Measurements from ENCODE around the gene S1PR2. TPM values are rescaled to one million over a fixed set of nuclear protein-coding genes. Genes with fewer than 3 reads are reported as not detected.
"Not testable (repeated sequence)": the region's sequence is repeated elsewhere in the genome, so short reads cannot be mapped to it uniquely, and the experiment has no call there.

S1PR2 gene
- total and polyA plus RNA-seq, 2 donors from 2014 or later = 1.5 to 6.3 TPM

DNA sequence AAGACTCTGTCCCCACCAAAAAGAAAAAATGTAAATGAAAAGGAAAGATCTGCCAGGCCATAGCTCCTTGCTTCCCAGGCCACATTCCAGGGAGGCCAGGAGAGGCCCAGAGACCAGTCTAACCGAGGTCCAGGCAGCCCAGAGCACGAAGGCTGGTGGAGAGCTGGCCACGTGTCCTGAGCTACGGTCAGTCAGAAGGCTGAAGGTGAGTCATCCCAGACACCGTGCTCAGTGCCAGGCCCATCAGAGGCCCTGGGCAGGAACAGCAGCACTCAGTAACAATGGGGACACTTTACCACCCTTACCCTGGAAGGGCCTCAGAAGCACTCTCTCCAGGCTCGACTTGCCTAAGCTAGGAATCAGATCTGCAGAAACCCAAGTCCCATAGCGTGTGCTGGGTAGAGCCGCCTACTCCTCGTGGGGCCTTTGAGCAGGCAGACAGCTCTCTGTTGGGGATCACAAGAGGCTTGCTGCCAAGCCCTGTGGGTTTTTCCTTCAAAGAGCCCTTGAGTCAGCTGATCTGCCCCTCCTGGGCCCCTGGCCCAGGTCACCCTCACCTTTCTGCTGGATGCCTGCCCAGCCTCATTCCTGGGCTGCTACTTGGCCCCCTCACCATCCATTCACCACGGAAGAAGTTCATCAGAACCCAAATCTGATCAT is 24.8 kb downstream of the S1PR2 start:
- no peak for DNase-seq
- no peak overlapping the region for H3K27ac ChIP-seq (ENCODE audit: low read depth in 2 of 2, low read length in 2 of 2)

DNA sequence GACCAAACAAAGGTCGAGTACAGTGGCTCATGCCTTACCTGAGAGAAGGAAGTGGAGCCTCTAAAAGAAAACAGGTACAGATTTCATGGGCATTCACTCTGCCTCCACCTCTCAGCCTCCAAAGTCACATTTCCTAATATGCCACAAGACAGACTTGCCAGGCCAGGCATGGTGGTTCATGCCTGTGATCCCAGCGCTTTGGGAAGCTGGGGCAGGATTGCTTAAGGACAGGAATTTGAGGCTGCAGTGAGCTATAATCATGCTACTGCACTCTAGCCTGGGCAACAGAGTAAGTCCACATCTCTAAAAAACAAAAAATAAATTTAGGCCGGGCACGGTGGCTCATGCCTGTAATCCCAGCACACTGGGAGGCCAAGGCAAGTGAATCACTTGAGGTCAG is 25.5 kb downstream of the S1PR2 start:
- H3K9ac ChIP-seq (ENCODE audit: low read length in 3 of 3) = no peak overlapping the region
- intact Hi-C loops (cut with DNase I) = no loop called here
- TF ChIP-seq, protein P1, sequence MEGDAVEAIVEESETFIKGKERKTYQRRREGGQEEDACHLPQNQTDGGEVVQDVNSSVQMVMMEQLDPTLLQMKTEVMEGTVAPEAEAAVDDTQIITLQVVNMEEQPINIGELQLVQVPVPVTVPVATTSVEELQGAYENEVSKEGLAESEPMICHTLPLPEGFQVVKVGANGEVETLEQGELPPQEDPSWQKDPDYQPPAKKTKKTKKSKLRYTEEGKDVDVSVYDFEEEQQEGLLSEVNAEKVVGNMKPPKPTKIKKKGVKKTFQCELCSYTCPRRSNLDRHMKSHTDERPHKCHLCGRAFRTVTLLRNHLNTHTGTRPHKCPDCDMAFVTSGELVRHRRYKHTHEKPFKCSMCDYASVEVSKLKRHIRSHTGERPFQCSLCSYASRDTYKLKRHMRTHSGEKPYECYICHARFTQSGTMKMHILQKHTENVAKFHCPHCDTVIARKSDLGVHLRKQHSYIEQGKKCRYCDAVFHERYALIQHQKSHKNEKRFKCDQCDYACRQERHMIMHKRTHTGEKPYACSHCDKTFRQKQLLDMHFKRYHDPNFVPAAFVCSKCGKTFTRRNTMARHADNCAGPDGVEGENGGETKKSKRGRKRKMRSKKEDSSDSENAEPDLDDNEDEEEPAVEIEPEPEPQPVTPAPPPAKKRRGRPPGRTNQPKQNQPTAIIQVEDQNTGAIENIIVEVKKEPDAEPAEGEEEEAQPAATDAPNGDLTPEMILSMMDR (IDR thresholded peaks at IDR 0.05; ENCODE audit: borderline replicate concordance, extremely low read depth, insufficient read depth) = no peak
- no peak overlapping the region for H3K4me3 ChIP-seq (ENCODE audit: low read length in 3 of 3)
- no peaks in the 10 kb centered on the region for H3K4me1 ChIP-seq (ENCODE audit: control insufficient read depth in 2 of 3, insufficient read depth in 2 of 3, low read depth in 1 of 3, low read length in 3 of 3)
- H3K36me3 ChIP-seq (ENCODE audit: control insufficient read depth in 2 of 3, insufficient read depth in 3 of 3, low read length in 3 of 3) = no peaks in the 10 kb centered on the region
- H3K27me3 ChIP-seq (ENCODE audit: control insufficient read depth, insufficient read depth, low read length) = no peaks in the 10 kb centered on the region
- DNase-seq = no peak
- FAIRE-seq = no peak
- H3K27ac ChIP-seq (ENCODE audit: low read depth in 2 of 2, low read length in 2 of 2) = no peak overlapping the region
- H3K9me3 ChIP-seq (ENCODE audit: control insufficient read depth in 2 of 3, insufficient read depth in 1 of 3, low read length in 3 of 3) = no peaks in the 10 kb centered on the region

More for the DNA sequence above, 24.8 kb downstream of the S1PR2 start:
- no peak for FAIRE-seq
- no peaks in the 10 kb centered on the region for H3K9me3 ChIP-seq (ENCODE audit: control insufficient read depth in 2 of 3, insufficient read depth in 1 of 3, low read length in 3 of 3)
- no peaks in the 10 kb centered on the region for H3K36me3 ChIP-seq (ENCODE audit: control insufficient read depth in 2 of 3, insufficient read depth in 3 of 3, low read length in 3 of 3)
- no peak overlapping the region for H3K4me3 ChIP-seq (ENCODE audit: low read length in 3 of 3)
- TF ChIP-seq, protein P1 (IDR thresholded peaks at IDR 0.05; ENCODE audit: borderline replicate concordance, extremely low read depth, insufficient read depth) = no peak
- H3K27me3 ChIP-seq (ENCODE audit: control insufficient read depth, insufficient read depth, low read length) = no peaks in the 10 kb centered on the region
- no peak overlapping the region for H3K9ac ChIP-seq (ENCODE audit: low read length in 3 of 3)
- intact Hi-C loops (cut with DNase I) = no loop called here
- H3K4me1 ChIP-seq (ENCODE audit: control insufficient read depth in 2 of 3, insufficient read depth in 2 of 3, low read depth in 1 of 3, low read length in 3 of 3) = no peaks in the 10 kb centered on the region

DNA sequence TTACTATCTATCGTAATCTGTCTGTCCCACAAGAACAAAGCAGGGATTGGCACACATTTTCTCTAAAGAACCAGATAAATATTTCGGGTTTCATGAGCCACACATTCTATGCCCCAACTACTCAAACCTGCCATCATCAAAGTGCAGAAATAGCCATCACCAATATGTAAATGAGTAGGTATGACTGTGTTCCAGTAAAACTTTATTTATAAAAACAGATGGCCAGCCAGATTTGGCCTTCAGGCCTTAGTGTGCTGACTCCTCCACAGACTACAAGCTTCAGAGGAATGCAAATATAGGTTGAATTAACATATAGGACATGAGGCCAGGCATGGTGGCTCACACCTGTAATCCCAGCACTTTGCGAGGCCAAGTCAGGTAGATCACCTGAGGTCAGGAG is 27.4 kb downstream of the S1PR2 start:
- Histone ChIP-seq H3K27ac (ENCODE audit: low read depth in 2 of 2, low read length in 2 of 2) (no peak overlapping the region), H3K9ac (ENCODE audit: low read length in 3 of 3) (no peak overlapping the region), H3K4me3 (ENCODE audit: low read length in 3 of 3) (no peak overlapping the region), H3K9me3 (ENCODE audit: control insufficient read depth in 2 of 3, insufficient read depth in 1 of 3, low read length in 3 of 3) (no peaks in the 10 kb centered on the region), H3K27me3 (ENCODE audit: control insufficient read depth, insufficient read depth, low read length) (no peaks in the 10 kb centered on the region), H3K4me1 (ENCODE audit: control insufficient read depth in 2 of 3, insufficient read depth in 2 of 3, low read depth in 1 of 3, low read length in 3 of 3) (no peaks in the 10 kb centered on the region), H3K36me3 (ENCODE audit: control insufficient read depth in 2 of 3, insufficient read depth in 3 of 3, low read length in 3 of 3) (no peaks in the 10 kb centered on the region)
- TF ChIP-seq, protein P1 (IDR thresholded peaks at IDR 0.05; ENCODE audit: borderline replicate concordance, extremely low read depth, insufficient read depth) = no peak
- intact Hi-C loops (cut with DNase I) = no loop called here
- FAIRE-seq (no peak), DNase-seq (no peak)

DNA sequence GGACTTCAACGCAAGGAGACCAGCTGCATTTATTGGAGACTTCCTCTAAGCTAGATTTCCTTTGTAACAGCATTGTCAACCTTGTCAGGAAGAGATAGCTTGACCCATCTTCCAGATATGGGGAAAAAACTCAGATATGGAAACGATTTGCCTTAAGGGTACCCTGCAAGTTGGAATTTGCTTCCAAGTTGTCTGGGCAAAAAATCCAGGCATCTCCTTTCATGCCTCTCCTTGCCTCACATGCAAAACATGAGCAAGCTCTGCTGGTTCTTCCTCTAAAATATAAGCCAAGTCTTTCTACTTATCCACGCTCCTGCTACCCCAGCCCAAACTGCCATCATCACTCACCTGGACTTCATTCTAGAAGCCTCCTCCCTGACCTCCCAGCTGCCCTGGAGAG is 30.0 kb downstream of the S1PR2 start:
- Histone ChIP-seq H3K4me3 (ENCODE audit: low read length in 3 of 3) (no peak overlapping the region), H3K27ac (ENCODE audit: low read depth in 2 of 2, low read length in 2 of 2) (no peak overlapping the region), H3K9ac (ENCODE audit: low read length in 3 of 3) (no peak overlapping the region), H3K4me1 (ENCODE audit: control insufficient read depth in 2 of 3, insufficient read depth in 2 of 3, low read depth in 1 of 3, low read length in 3 of 3) (no peaks in the 10 kb centered on the region), H3K36me3 (ENCODE audit: control insufficient read depth in 2 of 3, insufficient read depth in 3 of 3, low read length in 3 of 3) (no peaks in the 10 kb centered on the region), H3K9me3 (ENCODE audit: control insufficient read depth in 2 of 3, insufficient read depth in 1 of 3, low read length in 3 of 3) (no peaks in the 10 kb centered on the region), H3K27me3 (ENCODE audit: control insufficient read depth, insufficient read depth, low read length) (no peaks in the 10 kb centered on the region)
- DNase-seq (no peak), FAIRE-seq (no peak)
- intact Hi-C loops (cut with DNase I) = no loop called here
- TF ChIP-seq, protein P1 (IDR thresholded peaks at IDR 0.05; ENCODE audit: borderline replicate concordance, extremely low read depth, insufficient read depth) = no peak

DNA sequence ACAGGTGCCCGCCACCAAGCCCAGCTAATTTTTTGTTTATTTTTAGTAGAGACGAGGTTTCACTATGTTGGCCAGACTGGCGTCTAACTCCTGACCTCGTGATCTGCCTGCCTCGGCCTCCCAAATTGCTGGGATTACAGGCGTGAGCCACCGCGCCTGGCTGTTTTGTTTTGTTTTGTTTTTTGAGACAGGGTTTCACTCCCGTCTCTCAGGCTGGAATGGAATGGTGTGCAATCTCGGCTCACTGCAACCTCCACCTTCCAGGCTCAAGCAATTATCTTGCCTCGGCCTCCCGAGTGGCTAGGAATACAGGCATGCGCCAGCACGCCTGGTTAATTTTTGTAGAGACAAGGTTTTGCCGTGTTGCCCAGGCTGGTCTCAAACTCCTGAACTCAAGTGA is 31.0 kb downstream of the S1PR2 start:
- DNase-seq; intact Hi-C loops (cut with DNase I); H3K4me1 ChIP-seq (ENCODE audit: control insufficient read depth in 2 of 3, insufficient read depth in 2 of 3, low read depth in 1 of 3, low read length in 3 of 3); H3K27me3 ChIP-seq (ENCODE audit: control insufficient read depth, insufficient read depth, low read length); H3K9me3 ChIP-seq (ENCODE audit: control insufficient read depth in 2 of 3, insufficient read depth in 1 of 3, low read length in 3 of 3); H3K27ac ChIP-seq (ENCODE audit: low read depth in 2 of 2, low read length in 2 of 2); FAIRE-seq; H3K4me3 ChIP-seq (ENCODE audit: low read length in 3 of 3); H3K9ac ChIP-seq (ENCODE audit: low read length in 3 of 3); H3K36me3 ChIP-seq (ENCODE audit: control insufficient read depth in 2 of 3, insufficient read depth in 3 of 3, low read length in 3 of 3): not testable (repeated sequence)

Measured in kidney (tissue), 14 donors.